AG20443 (cell line): ENCODE measurements around the gene ZFYVE9.
"Not testable (repeated sequence)": the region's sequence is repeated elsewhere in the genome, so short reads cannot be mapped to it uniquely, and the experiment has no call there.

Experiments used
- DNase-seq: peaks from one replicate; pipeline ENCODE4 v3.0.0; 2012; ENCODE audit warnings: low spot score, mixed read lengths

ZFYVE9 gene, protein sequence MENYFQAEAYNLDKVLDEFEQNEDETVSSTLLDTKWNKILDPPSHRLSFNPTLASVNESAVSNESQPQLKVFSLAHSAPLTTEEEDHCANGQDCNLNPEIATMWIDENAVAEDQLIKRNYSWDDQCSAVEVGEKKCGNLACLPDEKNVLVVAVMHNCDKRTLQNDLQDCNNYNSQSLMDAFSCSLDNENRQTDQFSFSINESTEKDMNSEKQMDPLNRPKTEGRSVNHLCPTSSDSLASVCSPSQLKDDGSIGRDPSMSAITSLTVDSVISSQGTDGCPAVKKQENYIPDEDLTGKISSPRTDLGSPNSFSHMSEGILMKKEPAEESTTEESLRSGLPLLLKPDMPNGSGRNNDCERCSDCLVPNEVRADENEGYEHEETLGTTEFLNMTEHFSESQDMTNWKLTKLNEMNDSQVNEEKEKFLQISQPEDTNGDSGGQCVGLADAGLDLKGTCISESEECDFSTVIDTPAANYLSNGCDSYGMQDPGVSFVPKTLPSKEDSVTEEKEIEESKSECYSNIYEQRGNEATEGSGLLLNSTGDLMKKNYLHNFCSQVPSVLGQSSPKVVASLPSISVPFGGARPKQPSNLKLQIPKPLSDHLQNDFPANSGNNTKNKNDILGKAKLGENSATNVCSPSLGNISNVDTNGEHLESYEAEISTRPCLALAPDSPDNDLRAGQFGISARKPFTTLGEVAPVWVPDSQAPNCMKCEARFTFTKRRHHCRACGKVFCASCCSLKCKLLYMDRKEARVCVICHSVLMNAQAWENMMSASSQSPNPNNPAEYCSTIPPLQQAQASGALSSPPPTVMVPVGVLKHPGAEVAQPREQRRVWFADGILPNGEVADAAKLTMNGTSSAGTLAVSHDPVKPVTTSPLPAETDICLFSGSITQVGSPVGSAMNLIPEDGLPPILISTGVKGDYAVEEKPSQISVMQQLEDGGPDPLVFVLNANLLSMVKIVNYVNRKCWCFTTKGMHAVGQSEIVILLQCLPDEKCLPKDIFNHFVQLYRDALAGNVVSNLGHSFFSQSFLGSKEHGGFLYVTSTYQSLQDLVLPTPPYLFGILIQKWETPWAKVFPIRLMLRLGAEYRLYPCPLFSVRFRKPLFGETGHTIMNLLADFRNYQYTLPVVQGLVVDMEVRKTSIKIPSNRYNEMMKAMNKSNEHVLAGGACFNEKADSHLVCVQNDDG (N-terminal part only)

DNA sequence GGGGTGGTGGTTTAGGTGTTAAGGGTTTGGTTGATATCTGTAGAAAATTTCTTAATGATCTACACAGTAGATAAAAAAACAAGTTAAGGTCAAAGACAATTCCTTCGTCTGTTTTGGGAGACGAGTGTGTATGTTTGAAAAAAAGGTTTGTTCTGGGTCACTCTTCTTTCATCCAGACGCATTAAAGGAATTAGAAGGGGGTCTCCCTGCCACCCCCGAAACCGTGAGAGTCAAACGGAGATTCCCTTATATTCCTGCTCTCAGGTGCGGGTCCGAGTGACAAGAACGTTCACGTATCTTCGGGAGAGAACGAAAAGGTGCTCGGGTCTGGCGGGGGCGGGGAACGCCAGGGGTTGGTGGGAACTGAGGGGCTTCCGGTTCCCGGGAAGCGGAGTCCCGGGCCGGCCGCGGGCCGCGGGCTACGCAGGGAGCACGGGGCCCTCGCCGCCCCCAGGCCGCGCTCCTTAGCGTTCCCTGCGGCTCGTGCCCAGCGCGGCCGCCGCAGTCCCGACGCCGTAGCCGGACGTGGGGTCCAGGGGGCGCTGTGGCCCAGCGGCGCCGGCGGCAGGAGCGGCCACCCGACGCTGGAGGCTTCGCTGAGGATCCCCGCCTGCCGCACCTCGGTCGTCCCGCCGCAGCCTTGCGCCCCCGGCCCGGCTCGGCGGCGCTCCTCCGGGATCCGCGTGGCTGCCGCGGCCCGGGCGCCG lies at the start of gene ZFYVE9:
Gene ZFYVE9 (plus strand): TSS at position 577 of the 707 bp plus-strand sequence. CDS start 91,118 bp downstream, outside the sequence.
- peak; percentile 93 for DNase-seq

DNA sequence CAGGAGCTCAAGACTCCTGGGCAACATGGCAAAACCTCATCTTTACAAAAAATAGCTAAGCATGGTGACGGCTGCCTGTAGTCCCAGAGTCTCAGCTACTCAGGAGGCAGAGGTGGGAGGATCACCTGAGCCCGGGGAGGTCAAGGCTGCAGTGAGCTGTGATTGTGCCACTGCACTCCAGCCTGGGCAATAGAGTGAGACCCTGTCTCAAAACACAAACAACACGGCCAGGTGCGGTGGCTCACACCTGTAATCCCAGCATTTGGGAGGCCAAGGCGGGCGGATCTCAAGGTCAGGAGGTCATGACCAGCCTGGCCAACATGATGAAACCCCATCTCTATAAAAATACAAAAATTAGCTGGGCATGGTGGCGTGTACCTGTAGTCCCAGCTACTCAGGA lies 47.6 kb upstream of the ZFYVE9 start:
- DNase-seq, result not testable (repeated sequence)

DNA sequence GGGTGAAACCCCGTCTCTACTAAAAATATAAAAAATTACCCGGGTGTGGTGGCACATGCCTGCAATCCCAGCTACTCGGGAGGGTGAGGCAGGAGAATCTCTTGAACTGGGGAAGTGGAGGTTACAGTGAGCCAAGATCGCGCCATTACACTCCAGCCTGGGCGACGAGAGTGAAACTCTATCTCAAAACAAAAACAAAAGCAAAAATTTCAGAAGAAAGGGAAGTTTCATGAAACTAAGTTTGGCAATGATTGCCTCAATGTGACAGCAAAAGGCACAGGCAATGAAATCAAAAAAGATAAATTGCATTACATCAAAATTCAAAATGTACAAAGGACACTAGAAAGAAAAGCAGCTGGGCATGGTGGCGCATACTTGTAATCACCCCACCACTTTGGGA lies 45.7 kb upstream of the ZFYVE9 start:
- DNase-seq, result no peak

DNA sequence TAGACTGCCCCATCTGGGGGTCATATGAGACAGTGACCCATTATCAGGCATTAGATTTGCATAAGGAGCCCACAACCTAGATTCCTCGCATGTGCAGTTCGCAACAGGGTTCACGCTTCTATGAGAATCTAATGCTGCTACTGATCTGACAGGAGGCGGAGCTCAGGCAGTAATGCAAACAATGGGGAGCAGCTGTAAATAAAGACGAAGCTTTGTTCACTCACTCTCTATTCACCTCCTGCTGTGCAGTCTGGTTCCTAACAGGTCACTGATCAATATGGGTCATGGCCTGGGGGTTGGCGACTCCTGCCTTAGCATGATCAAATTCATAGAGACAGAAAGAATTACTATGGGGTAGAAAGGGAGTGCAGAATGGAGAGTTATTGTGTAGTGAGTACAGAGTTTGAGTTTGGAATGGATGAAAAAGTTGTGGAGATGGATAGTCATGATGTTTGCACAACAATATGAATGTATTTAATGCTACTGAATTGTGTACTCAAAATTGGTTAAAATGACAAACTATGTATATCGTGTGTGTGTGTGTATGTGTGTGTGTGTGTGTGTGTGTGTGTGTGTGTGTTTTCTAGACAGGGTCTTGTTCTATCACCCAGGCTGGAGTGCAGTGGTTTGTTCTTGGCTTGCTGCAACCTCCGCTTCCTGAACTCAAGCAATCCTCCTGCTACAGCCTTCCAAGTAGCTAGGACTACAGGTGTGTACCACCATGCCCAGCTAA lies 43.6 kb upstream of the ZFYVE9 start:
- DNase-seq, result no peak

DNA sequence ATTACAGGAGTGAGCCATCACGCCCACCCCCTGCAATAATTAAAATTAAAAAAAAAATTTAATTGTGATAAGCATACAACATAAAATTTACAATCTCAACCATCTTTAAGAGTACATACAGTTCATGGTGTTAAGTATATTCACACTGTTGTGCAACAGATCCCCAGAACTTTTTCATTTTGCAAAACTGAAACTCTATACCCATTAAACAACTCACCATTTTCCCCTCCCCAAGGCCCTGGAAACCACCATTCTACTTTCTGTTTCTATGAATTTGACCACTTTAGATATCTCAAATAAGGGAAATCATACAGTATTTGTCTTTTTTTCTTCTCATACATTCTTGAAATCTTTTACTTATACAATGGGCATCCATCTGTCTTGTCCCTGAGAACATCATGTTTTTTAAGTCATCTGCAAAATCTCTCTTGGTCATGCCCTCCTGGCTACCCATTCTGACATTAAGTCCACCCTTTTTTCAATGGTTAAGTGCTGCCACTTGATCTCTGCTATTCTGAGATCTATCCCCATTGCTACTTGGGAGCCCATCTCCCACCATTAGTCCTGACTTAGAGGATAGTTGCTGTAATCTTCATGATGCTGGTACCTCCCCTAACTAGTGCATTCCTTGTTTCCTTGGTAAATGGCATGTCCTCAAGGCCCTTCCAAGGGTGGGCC lies 39.4 kb upstream of the ZFYVE9 start:
- DNase-seq, result no peak

DNA sequence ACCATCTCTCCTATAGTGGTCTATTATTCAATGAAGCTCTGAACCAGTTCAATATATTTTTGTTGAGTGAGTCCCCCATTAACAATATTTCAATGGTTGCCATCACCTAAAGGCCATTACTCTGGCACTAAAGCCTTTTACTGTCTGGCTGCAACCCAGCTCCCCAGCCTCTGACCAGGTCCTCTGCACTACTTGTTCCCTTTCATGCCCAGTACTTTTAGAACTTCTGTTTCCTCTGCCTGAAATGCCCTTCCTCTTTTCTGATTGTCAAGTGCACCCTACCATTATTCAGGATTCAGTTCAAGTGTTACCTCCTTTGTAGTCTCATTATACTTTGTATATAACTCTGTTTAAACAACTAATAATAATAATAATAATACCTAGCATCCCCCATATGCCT lies 30.4 kb upstream of the ZFYVE9 start:
- DNase-seq, result no peak

DNA sequence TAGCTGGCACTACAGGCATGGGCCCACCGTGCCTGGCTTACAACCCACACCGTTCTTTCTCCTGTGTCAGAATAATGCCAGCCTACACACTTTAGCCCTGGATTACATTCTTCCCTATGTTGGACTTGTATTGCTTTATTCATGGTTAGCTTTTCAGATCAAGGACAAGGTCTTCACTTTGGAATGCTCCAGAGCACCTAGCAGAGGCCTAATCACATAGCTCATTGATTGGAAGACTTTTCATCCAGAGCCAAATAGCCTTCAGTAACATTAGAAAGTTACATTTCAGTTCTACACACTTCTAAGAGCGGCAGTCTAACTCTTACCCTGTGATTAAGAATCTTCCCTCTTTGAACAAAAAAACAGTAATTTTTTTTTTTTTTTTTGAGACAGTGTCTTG lies 29.4 kb upstream of the ZFYVE9 start:
- no peak for DNase-seq

DNA sequence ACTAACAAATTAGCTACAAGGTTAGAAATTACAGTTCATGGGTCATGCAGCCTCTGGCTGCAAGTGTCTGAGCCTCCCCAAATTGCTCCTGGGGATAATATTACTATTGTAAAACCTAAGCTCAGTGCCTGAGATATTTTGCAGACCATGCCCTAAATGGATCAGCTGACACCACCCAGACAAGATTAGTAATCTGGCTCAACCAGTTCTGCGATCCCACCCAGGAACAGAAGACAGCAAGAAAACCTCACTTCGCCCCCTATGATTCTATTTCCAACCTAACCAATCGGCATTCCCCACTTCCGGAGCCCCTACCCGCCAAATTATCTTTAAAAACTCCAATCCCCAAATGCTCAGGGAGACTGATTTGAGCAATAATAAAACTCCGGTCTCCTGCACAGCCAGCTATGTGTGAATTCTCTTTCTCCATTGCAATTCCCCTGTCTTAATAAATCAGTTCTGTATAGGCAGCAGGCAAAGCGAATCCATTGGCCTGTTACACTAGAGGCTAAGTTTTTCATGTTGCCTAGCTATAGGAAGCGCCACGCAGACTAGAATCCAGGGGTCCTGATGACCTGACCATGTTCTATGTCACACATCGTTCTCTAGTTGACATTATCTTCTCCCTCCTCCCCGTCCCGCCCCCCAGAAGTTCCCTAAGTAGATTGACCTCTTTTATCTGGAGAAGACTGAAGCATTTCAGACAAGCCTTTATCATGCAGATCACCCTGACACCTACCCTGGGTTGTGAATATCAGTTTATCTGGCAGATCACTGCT lies 22.4 kb upstream of the ZFYVE9 start:
- no peak for DNase-seq

DNA sequence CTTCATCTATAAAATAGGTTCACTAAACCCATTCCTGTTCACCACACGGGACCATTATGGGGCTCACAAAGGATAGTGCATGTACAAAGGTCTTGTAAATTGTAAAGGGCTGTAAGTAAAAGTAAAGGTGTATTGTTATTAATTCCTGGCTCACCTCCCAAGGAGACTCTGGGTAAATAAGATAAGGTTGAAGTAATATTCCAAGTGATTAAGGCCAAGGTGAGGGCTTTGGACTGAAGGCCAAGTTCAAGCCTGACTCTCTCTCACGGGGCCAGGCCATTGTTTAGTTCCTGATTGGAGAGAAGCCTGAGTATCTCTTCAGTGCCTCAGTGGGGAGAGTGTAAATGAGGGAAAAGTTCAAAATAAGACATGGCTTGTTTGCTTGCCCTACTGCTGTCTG lies 19.5 kb upstream of the ZFYVE9 start:
- no peak for DNase-seq

DNA sequence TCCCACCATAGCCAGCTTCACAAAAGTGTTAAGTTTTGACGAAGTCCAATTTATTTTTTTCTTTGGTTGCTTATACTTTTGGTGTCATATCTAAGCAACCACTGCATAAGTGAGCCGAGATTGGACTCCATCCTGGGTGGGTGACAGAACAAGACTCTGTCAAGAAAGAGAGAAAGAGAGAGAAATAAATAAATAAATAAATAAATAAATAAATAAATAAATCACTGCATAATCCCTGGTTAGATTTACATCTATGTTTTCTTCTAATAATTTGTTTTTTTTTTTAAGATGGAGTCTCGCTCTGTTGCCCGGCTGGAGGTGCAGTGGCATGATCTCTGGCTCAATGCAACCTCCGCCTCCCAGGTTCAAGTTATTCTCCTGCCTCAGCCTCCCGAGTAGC lies 18.3 kb upstream of the ZFYVE9 start:
- DNase-seq, result no peak

DNA sequence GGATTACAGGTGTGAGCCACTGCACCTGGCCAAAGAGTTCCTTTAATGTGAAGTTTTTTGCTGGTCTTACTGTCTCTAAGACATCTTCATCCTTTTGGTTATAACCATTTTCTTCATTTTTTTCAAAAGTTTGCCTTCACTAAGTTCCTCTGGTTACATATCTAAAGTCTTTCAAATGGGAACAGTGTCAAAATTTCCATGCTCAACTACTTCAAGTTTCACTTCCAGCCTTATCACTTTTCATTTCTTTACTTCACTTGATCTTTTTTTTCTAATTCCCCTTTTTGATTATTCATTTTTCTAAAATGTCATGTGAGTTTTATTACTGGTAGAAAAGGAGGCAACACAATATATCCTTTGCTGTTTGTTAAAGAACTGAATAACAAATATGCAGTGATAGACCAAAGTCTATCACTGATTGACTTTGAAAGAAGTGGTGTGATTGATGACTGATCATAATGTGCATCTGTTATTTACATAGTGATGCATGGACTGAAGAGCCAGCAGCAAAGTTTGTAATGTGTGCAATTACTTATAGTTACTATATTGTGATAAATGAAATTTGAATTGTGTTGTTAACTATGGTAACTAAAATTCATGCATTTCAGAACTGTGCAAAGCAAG lies 16.0 kb upstream of the ZFYVE9 start:
- DNase-seq, result no peak

DNA sequence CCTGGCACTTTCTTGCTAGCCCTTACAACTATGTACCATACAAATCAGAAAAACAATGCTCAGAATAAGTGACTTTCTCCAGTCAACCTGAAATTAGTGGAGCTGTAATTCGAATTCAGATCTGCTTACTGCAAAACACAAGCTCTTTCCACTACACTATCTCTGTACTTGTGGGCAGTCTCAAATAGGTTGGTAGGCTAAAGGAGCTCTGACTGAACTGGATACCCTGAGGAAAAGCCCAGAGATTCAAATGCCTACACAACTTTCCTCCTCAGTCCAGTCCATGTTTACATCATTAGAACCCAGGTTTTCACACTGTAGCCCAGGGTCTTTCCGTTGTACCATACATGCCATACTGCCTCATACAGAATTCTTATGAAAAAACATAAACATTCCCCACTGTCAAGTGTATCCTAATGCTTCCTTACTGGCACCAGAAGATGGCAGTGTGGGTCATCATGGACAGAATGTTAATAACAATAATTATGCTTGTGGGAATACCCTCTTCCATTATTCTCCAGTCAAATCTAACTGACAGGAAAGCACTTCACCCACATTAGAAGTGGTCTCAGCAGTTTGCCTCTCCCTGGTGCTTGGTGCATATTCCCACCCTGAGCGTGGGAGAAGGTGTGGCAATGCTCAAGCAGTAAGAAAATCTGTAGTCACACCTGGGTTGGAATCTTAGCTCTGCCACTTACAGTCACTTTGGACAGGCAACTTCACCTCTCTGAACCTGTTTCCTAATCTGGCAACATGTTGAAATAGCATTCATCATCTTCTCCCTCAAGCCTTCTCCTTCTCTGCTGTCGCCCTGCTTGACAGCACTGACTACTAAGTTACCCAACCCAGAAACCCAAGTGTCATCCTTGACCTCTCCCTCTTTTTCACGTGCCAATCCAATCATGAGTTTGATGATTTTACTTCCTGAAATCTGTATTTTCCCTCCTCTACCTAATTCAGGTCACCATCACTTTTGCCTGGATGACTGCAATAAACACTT lies 14.4 kb upstream of the ZFYVE9 start:
- DNase-seq, result peak; percentile 59

DNA sequence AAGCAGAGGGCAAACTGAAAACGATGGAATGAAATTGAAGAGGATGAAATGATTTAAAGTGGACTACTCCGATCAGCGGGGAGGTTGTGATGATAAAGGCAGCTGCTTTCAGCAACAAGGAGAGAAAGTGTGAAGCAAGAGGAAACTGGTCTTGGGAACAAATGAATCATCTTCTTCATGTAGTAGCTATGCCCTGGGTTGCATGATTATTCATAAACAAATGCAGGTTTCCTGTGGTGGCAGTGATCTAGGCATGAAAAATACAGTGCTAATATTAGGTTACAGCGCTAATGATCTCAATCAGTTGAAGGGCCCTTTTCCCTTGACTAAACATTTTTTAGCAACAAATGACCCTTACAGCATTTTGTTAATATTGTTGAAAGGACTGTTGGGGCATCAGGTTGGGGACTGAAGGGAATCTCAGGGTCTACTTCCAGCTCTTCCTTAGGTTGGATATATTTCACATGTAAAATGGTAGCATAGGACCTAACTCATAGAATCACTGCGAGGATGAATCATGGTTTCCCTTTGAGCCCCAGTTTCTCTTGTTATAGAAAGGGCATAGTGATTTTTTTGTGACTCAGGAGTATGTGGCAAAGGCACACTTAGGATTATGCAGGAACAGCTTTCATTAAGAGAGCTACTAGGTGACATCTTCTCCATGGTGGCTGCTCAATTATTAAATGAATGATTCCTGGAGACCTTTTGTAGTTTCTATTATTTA lies 1.9 kb upstream of the ZFYVE9 start:
- DNase-seq, result peak; percentile 88

DNA sequence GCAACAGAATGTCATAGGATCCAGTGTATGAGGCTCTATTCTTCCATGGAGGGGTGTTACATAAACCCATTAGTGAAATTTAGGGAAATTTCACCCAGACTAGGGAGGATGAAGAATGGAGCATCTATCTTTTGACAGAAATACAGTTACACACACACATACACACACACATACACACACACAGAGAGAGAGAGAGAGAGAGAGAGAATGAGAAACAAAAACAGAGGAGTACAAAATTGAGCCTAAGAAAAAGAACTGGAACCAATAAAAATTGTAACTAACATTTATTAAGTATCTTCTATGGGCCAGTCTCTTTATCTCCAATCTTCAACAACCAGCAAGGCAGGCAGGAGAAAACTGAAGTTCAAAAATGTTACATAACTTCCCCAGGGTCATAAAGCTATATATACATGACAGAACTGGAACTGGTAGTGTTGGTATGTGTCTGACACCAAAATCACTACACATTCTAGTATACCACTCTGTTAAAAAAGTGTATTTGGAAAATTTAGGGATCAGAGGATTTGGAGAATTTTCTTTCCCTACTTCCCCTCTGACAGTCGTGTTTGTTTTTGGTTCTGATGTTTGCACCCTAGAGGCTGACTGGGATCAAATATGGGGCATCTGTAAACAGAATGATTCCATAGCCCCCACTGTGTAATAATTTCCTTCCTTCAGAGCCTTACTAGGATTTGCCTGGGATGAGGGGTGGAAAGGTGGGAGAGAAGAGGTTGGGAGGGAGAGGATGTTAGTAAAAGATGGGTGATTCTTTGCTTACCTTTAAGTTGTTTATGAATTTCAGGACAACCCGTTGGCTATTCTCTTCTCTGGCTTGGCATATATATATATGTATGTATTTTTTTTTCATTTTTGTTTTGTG lies 1.0 kb upstream of the ZFYVE9 start:
- no peak for DNase-seq

DNA sequence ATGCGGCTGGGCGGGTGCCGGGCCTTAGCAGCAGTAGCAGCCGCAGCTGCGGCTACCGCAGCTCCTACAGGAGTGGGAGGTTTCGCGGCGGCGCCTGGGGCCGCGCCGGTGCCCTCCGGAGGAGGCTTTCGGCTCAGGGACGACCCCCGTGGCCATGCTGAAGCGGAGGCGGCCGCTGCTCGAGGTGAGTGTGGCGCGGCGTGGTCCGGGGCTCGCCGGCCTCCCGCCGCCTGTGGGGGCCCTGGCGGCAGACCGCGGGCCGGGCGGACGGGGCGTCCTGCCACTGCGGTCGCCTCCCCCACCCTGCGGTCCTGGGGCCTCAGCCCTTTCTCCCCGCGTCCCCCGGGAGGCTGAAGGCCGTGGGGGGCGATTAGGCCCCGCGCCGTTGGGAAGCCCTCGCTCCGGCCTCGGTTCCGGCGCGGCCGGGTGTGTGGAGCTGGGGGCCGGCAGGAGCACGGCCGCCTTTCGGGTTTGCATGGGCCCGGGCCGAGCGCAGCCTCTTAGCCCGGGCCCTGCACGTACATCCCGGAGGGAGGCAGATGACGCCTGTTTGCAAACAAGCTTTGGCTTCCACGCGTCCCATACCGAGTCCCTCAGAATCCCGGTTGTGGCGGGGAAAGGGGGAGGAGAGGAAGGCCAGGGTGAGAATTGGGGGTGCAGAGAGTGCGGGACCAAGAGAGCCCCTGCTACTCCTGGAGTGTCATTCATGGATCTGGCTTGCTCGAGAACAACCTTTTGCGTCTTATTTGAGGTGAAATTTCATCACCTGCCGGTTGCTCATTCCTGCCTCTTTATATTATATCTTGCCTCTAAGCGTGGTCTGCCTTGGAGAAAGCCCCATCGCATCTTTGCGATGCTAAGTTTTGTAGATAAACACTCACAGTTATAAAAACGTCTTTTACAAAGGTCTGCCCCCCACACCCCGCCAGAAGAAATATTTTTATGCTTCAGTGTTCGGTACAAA lies 613 bp downstream of the ZFYVE9 start:
- DNase-seq, result peak; percentile 80
